ENCODE results near the gene MASP2.
"Not testable (repeated sequence)": the region's sequence is repeated elsewhere in the genome, so short reads cannot be mapped to it uniquely, and the experiment has no call there.

Gene MASP2

DNA sequence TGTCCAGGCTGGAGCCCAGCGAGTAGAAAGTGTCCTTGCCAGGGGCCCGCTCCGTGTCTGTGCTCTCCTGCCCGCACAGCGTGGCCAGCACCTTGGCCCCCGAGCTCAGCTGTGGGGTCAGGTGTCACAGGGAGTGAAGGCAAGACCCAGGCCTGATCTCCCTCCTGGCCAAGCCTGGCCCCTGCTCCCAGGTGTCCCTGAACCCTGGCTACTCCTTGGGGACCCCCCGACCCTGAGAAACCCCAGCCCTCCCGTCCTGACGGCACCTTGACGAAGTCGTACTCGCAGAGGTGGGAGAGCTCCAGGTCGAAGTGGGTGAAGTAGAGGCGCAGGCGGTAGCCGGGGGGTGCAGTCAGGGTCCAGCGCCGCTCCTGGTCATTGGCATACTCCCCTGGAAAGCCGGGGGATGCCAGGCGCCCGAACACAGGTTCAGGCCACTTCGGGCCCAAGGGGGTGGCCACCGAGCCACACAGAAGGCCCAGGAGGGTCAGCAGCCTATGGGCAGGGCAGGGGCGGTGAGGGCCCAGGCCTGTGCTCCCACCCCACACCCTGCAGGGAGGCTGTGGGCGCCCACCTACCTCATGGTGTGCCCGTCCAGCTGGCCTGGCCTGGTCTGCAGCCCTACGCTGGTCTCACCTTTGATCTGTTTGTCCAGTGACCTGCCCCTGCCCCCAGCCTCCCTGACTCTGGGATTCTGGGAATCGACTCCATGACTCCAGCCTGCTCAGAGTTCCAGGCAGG lies at the start of gene MASP2:
TSS of gene MASP2 (minus strand) at position 615 of the 741 bp plus-strand sequence. CDS start at position 583, 32 bp downstream.
- Mint-ChIP-seq H3K36me3 (no peaks in the 10 kb centered on the region), H3K4me1 (no peaks in the 10 kb centered on the region), H3K27ac (no peak within 1 kb of the TSS), H3K4me3 (no peak within 1 kb of the TSS), H3K27me3 (no peaks in the 10 kb centered on the region), H3K9me3 (no peaks in the 10 kb centered on the region)
- CTCF ChIA-PET: interaction anchor here (1.3 to 1.4 kb wide), 2 partner anchors 9 kb away, joined by 3 to 5 read pairs; no protein-coding TSS in a partner anchor
- DNase-seq: no peak

DNA sequence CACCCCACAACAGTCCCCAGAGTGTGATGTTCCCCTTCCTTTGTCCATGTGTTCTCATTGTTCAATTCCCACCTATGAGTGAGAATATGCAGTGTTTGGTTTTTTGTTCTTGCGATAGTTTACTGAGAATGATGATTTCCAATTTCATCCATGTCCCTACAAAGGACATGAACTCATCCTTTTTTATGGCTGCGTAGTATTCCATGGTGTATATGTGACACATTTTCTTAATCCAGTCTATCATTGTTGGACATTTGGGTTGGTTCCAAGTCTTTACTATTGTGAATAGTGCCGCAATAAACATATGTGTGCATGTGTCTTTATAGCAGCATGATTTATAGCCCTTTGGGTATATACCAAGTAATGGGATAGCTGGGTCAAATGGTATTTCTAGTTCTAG lies 36.7 kb upstream of the MASP2 start:
- H3K4me3 Mint-ChIP-seq, H3K27me3 Mint-ChIP-seq, H3K27ac Mint-ChIP-seq, H3K9me3 Mint-ChIP-seq, DNase-seq, CTCF ChIA-PET, H3K4me1 Mint-ChIP-seq: not testable (repeated sequence)
- peaks cover 54% of the 10 kb centered on the region for H3K36me3 Mint-ChIP-seq

GRCh38 chr1:11080931-11081330 lies 33.9 kb upstream of the MASP2 start:
- Mint-ChIP-seq H3K9me3 (no peaks in the 10 kb centered on the region), H3K27me3 (no peaks in the 10 kb centered on the region), H3K4me1 (no peaks in the 10 kb centered on the region), H3K4me3 (no peak overlapping the region), H3K27ac (no peak overlapping the region), H3K36me3 (peaks cover 49% of the 10 kb centered on the region)
- CTCF ChIA-PET: interaction anchor here (1.5 to 2.6 kb wide), 2 partner anchors 43 to 161 kb away, joined by 3 to 8 read pairs; no protein-coding TSS in a partner anchor
- DNase-seq: no peak

- H3K27me3 Mint-ChIP-seq: no peaks in the 10 kb centered on the region
- H3K9me3 Mint-ChIP-seq: no peaks in the 10 kb centered on the region
- H3K4me3 Mint-ChIP-seq: no peak overlapping the region
- CTCF ChIA-PET: interaction anchor here (2.0 kb wide), 1 partner anchor 163 kb away, joined by 4 read pairs; no protein-coding TSS in a partner anchor
- DNase-seq: no peak
- H3K27ac Mint-ChIP-seq: no peak overlapping the region
- no peaks in the 10 kb centered on the region for H3K4me1 Mint-ChIP-seq
- H3K36me3 Mint-ChIP-seq: peaks cover 39% of the 10 kb centered on the region
Measured at GRCh38 chr1:11078631-11079030, 31.6 kb upstream of the MASP2 start.

- H3K4me1 Mint-ChIP-seq, DNase-seq, H3K9me3 Mint-ChIP-seq, H3K27ac Mint-ChIP-seq, H3K27me3 Mint-ChIP-seq, H3K4me3 Mint-ChIP-seq: not testable (repeated sequence)
- peaks cover 47% of the 10 kb centered on the region for H3K36me3 Mint-ChIP-seq
- CTCF ChIA-PET: interaction anchor here (1.3 kb wide), 1 partner anchor 36 kb away, joined by 4 read pairs; no protein-coding TSS in a partner anchor
Measured at GRCh38 chr1:11073398-11073797, 26.4 kb upstream of the MASP2 start.

- peaks cover 47% of the 10 kb centered on the region for H3K36me3 Mint-ChIP-seq
- no peaks in the 10 kb centered on the region for H3K9me3 Mint-ChIP-seq
- DNase-seq: no peak
- H3K4me1 Mint-ChIP-seq: peaks cover 2% of the 10 kb centered on the region
- no peaks in the 10 kb centered on the region for H3K27me3 Mint-ChIP-seq
- H3K27ac Mint-ChIP-seq: no peak overlapping the region
- CTCF ChIA-PET: interaction anchor here (1.3 kb wide), 1 partner anchor 35 kb away, joined by 4 read pairs; no protein-coding TSS in a partner anchor
- no peak overlapping the region for H3K4me3 Mint-ChIP-seq
Measured at GRCh38 chr1:11072216-11072917, 25.3 kb upstream of the MASP2 start.

DNA sequence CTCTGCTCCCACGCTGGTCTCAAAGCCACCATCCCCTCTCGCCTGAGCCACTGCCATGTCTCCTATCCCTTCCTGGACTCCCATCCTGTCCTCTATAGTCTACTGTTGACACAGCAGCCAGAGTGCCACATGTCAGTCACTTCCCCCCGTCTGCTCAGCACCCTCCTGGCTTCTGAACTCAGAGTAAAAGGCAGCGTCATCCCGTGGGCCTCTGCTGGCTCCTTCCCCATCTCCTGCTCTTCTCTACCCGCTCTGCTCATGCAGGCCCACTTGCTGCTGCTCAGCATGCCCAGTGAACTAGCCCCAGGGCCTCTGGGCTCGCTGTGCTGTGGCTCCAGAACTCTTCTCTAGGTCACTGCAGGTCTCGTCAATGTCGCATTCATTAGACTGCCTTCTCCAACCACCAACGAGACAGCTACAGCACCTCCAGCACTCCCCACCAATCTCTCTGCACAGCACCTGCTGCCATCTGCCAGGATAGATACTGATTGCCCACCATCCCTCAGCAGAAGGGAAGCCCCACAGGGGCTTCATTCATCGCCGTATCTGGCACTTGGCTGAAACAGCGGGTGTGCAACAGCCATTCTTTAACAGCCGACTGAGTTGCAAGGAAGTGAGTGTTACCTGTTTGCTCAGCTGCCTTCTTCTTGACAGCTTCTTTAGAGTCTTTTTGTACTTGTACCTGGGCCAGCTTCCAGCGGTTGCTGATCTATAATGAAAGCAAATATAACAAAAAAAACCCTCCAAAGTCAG lies 24.6 kb upstream of the MASP2 start:
- no peak for DNase-seq
- Mint-ChIP-seq H3K27ac (peak overlapping the region; percentile 64), H3K4me1 (peaks cover 2% of the 10 kb centered on the region), H3K9me3 (no peaks in the 10 kb centered on the region), H3K27me3 (no peaks in the 10 kb centered on the region), H3K36me3 (peaks cover 46% of the 10 kb centered on the region), H3K4me3 (no peak overlapping the region)
- CTCF ChIA-PET: no interaction called here

DNA sequence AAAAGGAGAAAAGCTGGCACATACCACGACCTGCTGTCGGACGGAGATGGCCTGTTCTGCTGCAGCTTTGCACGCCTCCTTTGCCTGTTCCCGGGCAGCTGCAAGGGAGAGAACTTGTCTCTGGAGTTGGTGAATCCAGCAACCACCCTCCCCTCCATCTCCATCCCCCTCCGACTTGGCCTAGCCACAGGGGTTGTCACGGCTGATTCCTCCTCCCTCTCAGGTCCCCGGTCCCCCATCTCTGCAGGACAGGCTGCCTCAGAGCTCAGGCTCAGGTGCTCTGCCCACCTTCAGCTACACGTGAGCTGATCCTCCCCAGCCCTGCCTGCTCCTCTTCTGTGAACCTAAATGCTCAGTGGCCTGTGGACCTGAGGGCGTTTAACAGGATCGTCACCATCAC lies 23.8 kb upstream of the MASP2 start:
- no peak for DNase-seq
- CTCF ChIA-PET: no interaction called here
- no peaks in the 10 kb centered on the region for H3K27me3 Mint-ChIP-seq
- H3K9me3 Mint-ChIP-seq: no peaks in the 10 kb centered on the region
- no peak overlapping the region for H3K4me3 Mint-ChIP-seq
- peaks cover 44% of the 10 kb centered on the region for H3K36me3 Mint-ChIP-seq
- H3K4me1 Mint-ChIP-seq: peaks cover 2% of the 10 kb centered on the region
- peak overlapping the region; percentile 64 for H3K27ac Mint-ChIP-seq

DNA sequence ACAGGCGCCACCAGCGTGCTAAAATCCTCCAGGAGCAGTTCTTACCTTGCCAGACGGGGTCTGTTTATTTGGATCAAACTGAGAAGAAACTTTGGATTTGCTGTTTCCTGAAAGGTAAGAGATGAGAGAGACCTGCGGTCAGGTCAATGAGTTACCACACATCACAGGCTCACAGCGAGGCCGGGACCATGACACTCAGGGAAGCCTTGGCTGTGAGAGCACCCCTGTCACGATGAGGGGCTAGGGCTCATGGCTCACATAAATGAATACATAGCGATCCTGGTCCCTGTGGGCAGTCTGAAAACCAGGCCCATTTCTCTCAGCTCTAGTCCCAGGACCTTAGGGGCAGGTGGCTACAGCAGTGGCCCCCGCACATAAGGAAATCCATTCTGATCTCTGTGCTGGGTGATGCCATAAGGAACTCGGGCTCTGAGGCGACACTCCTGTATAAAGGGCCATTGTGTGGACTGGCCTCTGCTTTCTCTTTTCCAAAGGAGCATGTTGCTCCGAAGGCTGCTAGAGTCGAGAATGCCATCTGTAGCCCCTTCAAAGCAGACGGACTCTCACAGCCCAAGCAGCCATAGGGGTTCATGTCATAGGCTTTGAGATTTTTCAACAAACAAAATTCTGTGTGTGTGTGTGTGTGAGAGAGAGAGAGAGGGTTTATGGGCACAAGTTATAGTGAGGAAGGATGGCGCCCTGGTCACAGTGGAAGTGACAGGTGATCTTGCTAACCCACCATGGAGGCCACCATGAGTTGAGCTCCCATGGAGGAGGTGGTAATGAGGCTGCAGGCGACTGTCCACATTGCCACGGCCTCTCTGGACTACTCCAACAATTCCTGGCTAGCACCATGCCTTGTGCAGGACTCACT lies 21.8 kb upstream of the MASP2 start:
- no peak overlapping the region for H3K4me3 Mint-ChIP-seq
- no peaks in the 10 kb centered on the region for H3K27me3 Mint-ChIP-seq
- H3K36me3 Mint-ChIP-seq: peaks cover 49% of the 10 kb centered on the region
- peaks cover 2% of the 10 kb centered on the region for H3K4me1 Mint-ChIP-seq
- DNase-seq: no peak
- H3K9me3 Mint-ChIP-seq: no peaks in the 10 kb centered on the region
- H3K27ac Mint-ChIP-seq: no peak overlapping the region
- CTCF ChIA-PET: interaction anchor here (1.4 kb wide), 1 partner anchor 9 kb away, joined by 3 read pairs; no protein-coding TSS in a partner anchor

- Mint-ChIP-seq H3K9me3 (no peaks in the 10 kb centered on the region), H3K27me3 (no peaks in the 10 kb centered on the region), H3K36me3 (peaks cover 50% of the 10 kb centered on the region), H3K27ac (no peak overlapping the region), H3K4me1 (peaks cover 7% of the 10 kb centered on the region), H3K4me3 (no peak overlapping the region)
- no peak for DNase-seq
- CTCF ChIA-PET: no interaction called here
Measured at GRCh38 chr1:11067716-11068599, 20.9 kb upstream of the MASP2 start.

DNA sequence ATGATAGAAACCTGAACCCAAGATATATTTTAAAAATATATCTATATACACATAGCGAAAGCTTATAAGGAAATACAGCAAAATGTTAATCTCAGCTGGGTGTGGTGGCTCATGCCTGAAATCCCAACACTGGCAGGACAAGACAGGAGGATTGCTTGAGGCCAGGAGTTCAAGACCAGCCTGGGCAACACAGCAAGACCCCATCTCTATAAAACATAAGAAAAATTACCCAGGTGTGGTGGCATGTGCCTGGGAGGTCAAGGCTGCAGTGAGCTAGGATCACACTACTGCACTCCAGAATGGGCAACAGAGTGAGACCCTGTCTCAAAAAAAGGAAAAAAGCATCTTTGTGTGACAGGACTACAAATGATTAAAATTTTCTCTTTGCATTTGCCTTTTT lies 18.8 kb upstream of the MASP2 start:
- peaks cover 42% of the 10 kb centered on the region for H3K36me3 Mint-ChIP-seq
- H3K27me3 Mint-ChIP-seq: no peaks in the 10 kb centered on the region
- no peak overlapping the region for H3K27ac Mint-ChIP-seq
- H3K4me1 Mint-ChIP-seq: peaks cover 25% of the 10 kb centered on the region
- CTCF ChIA-PET: no interaction called here
- no peak overlapping the region for H3K4me3 Mint-ChIP-seq
- H3K9me3 Mint-ChIP-seq: no peaks in the 10 kb centered on the region
- DNase-seq: no peak

- CTCF ChIA-PET: interaction anchor here (1.8 kb wide), 1 partner anchor 26 kb away, joined by 6 read pairs; no protein-coding TSS in a partner anchor
- DNase-seq: no peak
- no peaks in the 10 kb centered on the region for H3K27me3 Mint-ChIP-seq
- no peak overlapping the region for H3K4me3 Mint-ChIP-seq
- H3K27ac Mint-ChIP-seq: no peak overlapping the region
- H3K4me1 Mint-ChIP-seq: peaks cover 31% of the 10 kb centered on the region
- H3K36me3 Mint-ChIP-seq: peaks cover 41% of the 10 kb centered on the region
- H3K9me3 Mint-ChIP-seq: no peaks in the 10 kb centered on the region
Measured at GRCh38 chr1:11064942-11065341, 17.9 kb upstream of the MASP2 start.
